Activated naive CD8-positive, alpha-beta T cell treated with anti-CD3 and anti-CD28 coated beads, Interleukin-2, amount 50 U/mL, for 16 hours (primary cell): Measurements from ENCODE around the gene MAMSTR.

ENCODE experiments used
- DNase-seq: peaks from one replicate; pipeline ENCODE4 v3.0.0-alpha.2; 2020; ENCODE audit warnings: low read depth, low spot score

The MAMSTR gene

GRCh38 chr19:48668332-48668731 is 51.2 kb downstream of the MAMSTR start:
- no peak for DNase-seq

DNA sequence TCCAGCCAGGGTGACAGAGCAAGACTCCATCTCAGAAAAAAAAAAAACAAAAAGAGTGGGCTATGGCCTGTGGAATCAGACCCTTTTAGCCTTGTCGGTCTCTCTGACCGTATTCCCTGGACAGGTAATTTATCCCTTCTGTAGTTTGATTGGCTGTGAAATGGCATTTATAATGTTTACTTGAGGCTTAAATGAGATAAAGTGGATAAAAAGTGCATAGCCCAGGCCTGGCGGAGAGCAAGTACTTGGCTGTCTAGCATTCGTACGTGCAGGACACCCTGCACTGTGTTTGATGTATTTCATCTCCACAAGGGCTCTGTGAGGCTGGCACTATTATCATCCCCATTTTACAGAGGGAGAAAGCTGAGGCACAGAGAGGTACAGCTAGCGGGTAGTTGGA is 53.7 kb downstream of the MAMSTR start:
- no peak for DNase-seq

GRCh38 chr19:48664476-48664875 is 55.0 kb downstream of the MAMSTR start:
- DNase-seq, result no peak

DNA sequence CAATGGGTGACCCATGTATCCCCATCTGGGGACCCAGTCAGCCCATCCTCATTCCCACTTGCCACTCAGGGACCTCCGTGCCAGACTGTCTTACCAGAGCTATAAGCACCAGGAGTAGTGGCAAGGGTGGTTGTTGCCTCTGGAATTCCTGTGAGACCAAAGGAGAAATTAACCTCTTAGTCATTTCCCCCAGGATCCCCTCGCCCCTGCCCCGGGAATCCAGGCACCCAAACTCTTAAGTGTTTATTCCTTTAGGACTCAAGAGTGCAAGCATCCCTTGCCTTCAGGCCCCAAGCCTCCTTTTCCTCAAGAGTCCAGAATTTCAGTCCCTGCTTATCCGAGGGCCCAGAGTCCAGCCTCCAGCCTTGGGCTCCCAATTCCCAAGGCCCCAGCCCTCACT is 55.9 kb downstream of the MAMSTR start:
- no peak for DNase-seq
